HFF-Myc (cell line): ENCODE measurements around the gene ARHGEF12.
"Not testable (repeated sequence)": the region's sequence is repeated elsewhere in the genome, so short reads cannot be mapped to it uniquely, and the experiment has no call there.

Experiments
- DNase-seq: peaks from one replicate; pipeline ENCODE4 v3.0.0-alpha.2; 2011; ENCODE audit warnings: low read depth; ENCODE audit errors: extremely low read depth
- H3K4me3 ChIP-seq: replicated peaks from 2 replicates; pipeline ENCODE4 v1.5.1; 2011; ENCODE audit warnings: low read depth, mild to moderate bottlenecking, control low read depth, low read length
- TF ChIP-seq, protein P1 (sequence below): IDR thresholded peaks from 2 replicates; pipeline ENCODE4 v1.5.1; 2012; ENCODE audit warnings: mild to moderate bottlenecking, low read depth, low read length, control low read depth; ENCODE audit errors: missing control alignments

Gene ARHGEF12

DNA sequence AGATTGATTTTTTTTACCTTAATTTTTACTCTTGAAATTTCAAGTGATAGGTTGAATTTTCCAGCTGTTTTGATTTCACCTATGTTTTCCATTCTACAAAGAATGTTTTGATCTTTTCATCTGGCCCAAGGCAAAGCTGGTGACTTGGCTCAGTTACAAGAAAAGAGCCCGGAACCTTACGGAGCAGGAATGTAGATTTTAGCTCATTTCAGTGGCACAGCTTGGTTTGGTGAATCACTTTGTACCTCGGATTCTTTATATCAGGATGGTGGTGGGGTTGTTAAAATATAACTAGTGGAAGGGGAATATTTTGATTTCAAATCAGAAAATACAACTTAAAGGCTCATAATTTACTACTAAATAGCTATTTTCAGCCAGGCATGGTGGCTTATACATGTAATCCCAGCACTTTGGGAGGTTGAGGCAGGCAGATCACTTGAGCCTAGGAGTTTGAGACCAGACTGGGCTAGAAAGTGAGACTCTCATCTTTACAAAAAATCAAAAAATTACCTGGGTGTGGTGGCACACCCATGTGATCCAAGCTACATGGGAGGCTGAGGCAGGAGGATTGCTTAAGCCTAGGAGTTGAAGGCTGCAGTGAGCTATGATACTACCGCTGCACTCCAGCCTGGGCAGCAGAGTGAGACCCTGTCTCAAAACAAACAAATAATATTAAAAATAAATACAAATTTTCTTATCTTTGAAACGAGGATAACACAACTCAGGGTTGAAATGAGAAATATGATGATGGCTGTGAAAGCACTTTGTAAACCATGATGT is 166.0 kb downstream of the ARHGEF12 start:
- no peak overlapping the region for H3K4me3 ChIP-seq
- no peak for DNase-seq
- TF ChIP-seq, protein P1, sequence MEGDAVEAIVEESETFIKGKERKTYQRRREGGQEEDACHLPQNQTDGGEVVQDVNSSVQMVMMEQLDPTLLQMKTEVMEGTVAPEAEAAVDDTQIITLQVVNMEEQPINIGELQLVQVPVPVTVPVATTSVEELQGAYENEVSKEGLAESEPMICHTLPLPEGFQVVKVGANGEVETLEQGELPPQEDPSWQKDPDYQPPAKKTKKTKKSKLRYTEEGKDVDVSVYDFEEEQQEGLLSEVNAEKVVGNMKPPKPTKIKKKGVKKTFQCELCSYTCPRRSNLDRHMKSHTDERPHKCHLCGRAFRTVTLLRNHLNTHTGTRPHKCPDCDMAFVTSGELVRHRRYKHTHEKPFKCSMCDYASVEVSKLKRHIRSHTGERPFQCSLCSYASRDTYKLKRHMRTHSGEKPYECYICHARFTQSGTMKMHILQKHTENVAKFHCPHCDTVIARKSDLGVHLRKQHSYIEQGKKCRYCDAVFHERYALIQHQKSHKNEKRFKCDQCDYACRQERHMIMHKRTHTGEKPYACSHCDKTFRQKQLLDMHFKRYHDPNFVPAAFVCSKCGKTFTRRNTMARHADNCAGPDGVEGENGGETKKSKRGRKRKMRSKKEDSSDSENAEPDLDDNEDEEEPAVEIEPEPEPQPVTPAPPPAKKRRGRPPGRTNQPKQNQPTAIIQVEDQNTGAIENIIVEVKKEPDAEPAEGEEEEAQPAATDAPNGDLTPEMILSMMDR: no peak

DNA sequence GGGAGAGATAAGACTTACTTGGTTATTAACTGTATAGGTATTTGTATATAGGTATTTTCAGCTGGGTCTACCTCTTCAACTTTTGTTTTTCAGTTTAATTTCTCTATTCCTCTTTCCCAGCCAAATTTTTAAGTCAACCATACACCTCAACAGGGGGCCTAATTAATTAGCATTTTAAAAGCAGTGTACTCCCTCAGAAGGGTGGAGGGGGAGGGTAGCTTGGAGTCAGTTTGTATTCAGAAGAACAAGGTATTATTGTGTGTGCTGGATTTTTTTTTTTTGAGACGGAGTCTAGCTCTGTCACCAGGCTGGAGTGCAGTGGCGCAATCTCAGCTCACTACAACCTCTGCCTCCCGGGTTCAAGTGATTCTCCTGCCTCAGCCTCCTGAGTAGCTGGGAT is 167.3 kb downstream of the ARHGEF12 start:
- DNase-seq: not testable (repeated sequence)

GRCh38 chr11:120505801-120506425 is 169.7 kb downstream of the ARHGEF12 start:
- no peak for DNase-seq
- H3K4me3 ChIP-seq: no peak overlapping the region
- TF ChIP-seq, protein P1: no peak

More for the DNA sequence above, 167.3 kb downstream of the ARHGEF12 start:
- H3K4me3 ChIP-seq: not testable (repeated sequence)

DNA sequence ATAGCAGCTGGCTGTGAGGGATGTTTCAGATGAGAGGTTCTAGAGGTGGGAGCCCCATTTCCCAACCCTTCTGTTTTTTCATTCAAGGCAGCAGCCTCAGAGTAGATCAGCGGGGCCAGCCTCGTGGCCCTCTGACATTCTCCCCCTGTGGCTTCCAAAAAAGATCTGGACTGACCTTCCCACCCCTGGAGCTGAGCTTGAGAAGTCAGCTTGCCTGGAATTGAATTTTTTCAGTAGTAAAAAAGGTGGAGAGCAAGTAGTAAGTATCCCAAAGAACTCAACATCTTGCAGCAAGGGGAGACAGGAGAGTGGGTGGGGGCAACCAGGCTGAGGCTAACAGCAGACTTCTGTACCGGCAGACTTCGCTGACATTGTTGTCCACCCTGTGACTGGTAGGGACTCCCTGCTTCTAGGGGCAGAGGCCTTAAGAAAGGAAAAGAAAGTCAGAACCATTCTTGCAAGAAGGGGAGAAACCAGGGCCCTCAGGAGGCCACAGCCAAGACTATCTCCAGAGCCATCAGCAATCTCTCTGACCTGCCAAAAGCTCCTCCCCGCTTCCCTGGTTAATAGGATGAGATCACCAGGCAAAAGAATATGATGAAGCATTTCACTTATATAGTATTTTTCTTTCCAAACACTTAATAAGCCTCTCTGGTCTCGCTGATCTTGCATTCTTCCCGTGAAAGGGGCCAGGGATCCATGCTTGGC is 173.3 kb downstream of the ARHGEF12 start:
- no peak for DNase-seq
- H3K4me3 ChIP-seq: no peak overlapping the region
- TF ChIP-seq, protein P1: no peak

DNA sequence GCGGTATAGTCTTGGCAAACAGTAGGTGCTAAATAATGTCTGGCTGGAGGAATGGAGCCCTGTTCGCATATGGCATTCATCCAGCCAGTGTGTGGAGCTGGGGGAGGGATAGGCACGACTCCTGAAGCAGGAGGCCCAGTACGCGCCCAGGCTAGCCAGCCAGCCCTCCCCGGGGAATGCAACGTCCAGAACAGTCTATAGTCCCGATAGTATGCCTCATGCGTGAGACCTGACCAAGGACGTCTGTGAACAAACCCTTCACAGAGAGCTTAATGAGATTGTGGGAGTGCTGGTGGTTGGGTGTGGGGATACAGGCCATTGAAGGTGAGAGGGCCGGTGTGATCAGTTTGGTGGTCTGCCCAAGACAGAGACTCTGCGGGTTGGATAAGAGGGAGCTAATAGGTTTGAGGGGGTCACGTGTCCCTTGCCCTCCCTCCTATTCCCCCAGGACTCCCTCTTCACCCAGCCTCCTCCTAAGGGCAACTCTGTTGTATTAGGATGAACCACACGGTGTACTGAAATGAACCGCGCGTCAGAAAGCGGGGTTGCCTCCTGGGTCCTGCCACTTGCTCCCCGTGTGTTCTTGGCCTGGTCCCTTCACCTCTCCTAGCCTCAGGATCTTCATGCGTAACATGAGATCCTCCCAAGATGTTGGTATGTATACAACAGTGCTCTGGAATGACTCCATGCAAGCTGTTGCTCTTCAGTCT is 174.3 kb downstream of the ARHGEF12 start:
- TF ChIP-seq, protein P1: no peak
- no peak overlapping the region for H3K4me3 ChIP-seq
- no peak for DNase-seq

DNA sequence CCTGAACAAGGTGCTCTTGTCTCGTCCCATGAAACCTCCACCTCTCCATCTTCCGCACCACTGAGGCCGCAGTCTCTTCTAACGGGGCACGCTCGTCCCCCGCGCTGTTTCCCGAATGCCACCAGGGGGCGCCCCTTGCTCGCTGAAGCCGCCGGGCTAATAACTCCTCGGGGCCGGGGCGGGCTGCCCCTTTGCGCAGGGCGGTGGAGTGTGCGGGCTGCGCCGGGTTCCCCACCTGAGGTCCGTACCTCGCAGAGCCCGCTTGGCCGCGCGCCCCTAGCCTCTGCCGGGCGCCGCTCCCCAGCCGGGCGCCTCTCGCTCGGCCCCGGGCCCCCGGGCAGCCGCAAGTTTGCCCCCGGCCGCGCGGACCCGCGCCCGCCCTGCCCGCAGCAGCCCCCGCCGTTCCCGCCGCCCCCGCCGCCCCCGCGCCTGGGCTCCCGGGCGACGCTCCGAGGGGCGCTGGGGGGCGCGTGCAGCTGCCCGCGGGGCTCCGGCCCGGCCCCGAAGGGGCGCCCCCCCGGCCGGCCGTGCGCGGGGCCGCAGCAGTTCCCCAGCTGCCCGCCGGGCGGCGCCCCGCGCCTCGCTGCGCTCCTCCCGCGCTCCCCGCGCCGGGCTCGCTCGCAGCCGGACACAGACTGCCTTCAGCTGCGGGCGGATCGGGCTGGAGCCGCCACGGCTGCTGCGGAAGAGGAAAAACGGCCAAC is 175.1 kb downstream of the ARHGEF12 start, which contains the start of gene GRIK4:
Gene GRIK4, plus strand, starts transcription at position 633 of the 704 bp plus-strand sequence. CDS start 148,571 bp downstream, outside the sequence.
- DNase-seq: no peak
- TF ChIP-seq, protein P1: peak; percentile 91
- peak within 1 kb of the TSS; percentile 13; the same call in 1 of the 2 replicates for H3K4me3 ChIP-seq
